Smooth muscle cell (in vitro differentiated cells): ENCODE measurements around the gene PPP1R13L. TPM values are rescaled to one million over a fixed set of nuclear protein-coding genes. Genes with fewer than 3 reads are reported as not detected.

Source experiments
- DNase-seq: peaks from one replicate; lab custom pipeline; 2025; ENCODE audit not compliant: unreplicated experiment; lab: John Stamatoyannopoulos, UW
- H2AFZ ChIP-seq: fragments of 200-600 bp; sonication (generic); 2 replicates; pipeline ENCODE4 v1.6.0; 2016; ENCODE audit warnings: antibody characterized with exemption, low read depth, mild to moderate bottlenecking
- H3F3A ChIP-seq: fragments of 200-600 bp; sonication (generic); 2 replicates; pipeline ENCODE4 v1.6.0; 2017; ENCODE audit warnings: antibody characterized with exemption, low read depth
- H3K27ac ChIP-seq: fragments of 200-600 bp; sonication (generic); 2 replicates; pipeline ENCODE4 v1.5.1; 2016; ENCODE audit warnings: low read depth, mild to moderate bottlenecking
- H3K27me3 ChIP-seq: fragments of 200-600 bp; sonication (generic); 2 replicates; pipeline ENCODE4 v1.6.1; 2016; ENCODE audit warnings: low read depth, mild to moderate bottlenecking
- H3K36me3 ChIP-seq: fragments of 200-600 bp; sonication (generic); 2 replicates; pipeline ENCODE4 v1.5.1; 2016; ENCODE audit warnings: low read depth
- H3K4me1 ChIP-seq: fragments of 200-600 bp; sonication (generic); 2 replicates; pipeline ENCODE4 v1.5.1; 2016; ENCODE audit warnings: low read depth
- H3K4me2 ChIP-seq: fragments of 200-600 bp; sonication (generic); 2 replicates; pipeline ENCODE4 v1.6.0; 2016; ENCODE audit warnings: mild to moderate bottlenecking
- H3K4me3 ChIP-seq: fragments of 200-600 bp; sonication (generic); 2 replicates; pipeline ENCODE4 v1.5.1; 2016; ENCODE audit warnings: mild to moderate bottlenecking
- H3K79me2 ChIP-seq: fragments of 200-600 bp; sonication (generic); 2 replicates; pipeline ENCODE4 v1.6.0; 2016; ENCODE audit warnings: low read depth, mild to moderate bottlenecking
- H3K9ac ChIP-seq: fragments of 200-600 bp; sonication (generic); 2 replicates; pipeline ENCODE4 v1.6.0; 2016; ENCODE audit warnings: low read depth
- H3K9me3 ChIP-seq: fragments of 200-600 bp; sonication (generic); replicated peaks from 2 replicates; pipeline ENCODE4 v1.5.1; 2016; ENCODE audit warnings: low read depth
- H4K20me1 ChIP-seq: fragments of 200-600 bp; sonication (generic); 2 replicates; pipeline ENCODE4 v1.6.0; 2016; ENCODE audit warnings: low read depth
- WGBS: methylation state at CpG from one replicate; pipeline ENCODE4 v1.1.7; 2016; ENCODE audit warnings: low lambda C conversion rate; 5-methylcytosine and 5-hydroxymethylcytosine counted together
- polyA plus RNA-seq: library from polyadenylated mRNA; unstranded; fragments of >200 nt; fragmentation: Nextera tagmentation; extraction: Ambion mirVana; gene quantifications from 2 replicates; pipeline ENCODE4 v1.2.1, GENCODE V29; 2016
- total RNA-seq: library from RNA; depleted of rRNA; stranded (reverse); fragments of >200 nt; gene quantifications from 2 replicates; pipeline ENCODE4 v1.2.3, GENCODE V29; 2014
- TF ChIP-seq, protein P1 (sequence below): fragments of 200-600 bp; sonication (generic); IDR thresholded peaks from 2 replicates; pipeline ENCODE4 v1.5.1; 2017; ENCODE audit warnings: borderline replicate concordance, mild to moderate bottlenecking, antibody characterized with exemption; ENCODE audit not compliant: insufficient read depth, poor library complexity, severe bottlenecking

PPP1R13L gene
- total and polyA plus RNA-seq, 2 experiments from 2014 or later, result 28.1 to 66.4 TPM

GRCh38 chr19:45450012-45450333 is 45.1 kb upstream of the PPP1R13L start:
- Histone ChIP-seq H3K4me3 (peak overlapping the region; percentile 61), H3K9ac (peak overlapping the region; percentile 98), H3K27me3 (no peaks in the 10 kb centered on the region), H3K36me3 (no peaks in the 10 kb centered on the region), H3F3A (peaks cover 10% of the 10 kb centered on the region), H3K4me1 (peaks cover 5% of the 10 kb centered on the region), H2AFZ (no peak overlapping the region), H3K27ac (peak overlapping the region; percentile 96), H3K79me2 (no peaks in the 10 kb centered on the region), H3K4me2 (peak overlapping the region; percentile 92), H3K9me3 (no peaks in the 10 kb centered on the region), H4K20me1 (no peaks in the 10 kb centered on the region)
- TF ChIP-seq, protein P1, sequence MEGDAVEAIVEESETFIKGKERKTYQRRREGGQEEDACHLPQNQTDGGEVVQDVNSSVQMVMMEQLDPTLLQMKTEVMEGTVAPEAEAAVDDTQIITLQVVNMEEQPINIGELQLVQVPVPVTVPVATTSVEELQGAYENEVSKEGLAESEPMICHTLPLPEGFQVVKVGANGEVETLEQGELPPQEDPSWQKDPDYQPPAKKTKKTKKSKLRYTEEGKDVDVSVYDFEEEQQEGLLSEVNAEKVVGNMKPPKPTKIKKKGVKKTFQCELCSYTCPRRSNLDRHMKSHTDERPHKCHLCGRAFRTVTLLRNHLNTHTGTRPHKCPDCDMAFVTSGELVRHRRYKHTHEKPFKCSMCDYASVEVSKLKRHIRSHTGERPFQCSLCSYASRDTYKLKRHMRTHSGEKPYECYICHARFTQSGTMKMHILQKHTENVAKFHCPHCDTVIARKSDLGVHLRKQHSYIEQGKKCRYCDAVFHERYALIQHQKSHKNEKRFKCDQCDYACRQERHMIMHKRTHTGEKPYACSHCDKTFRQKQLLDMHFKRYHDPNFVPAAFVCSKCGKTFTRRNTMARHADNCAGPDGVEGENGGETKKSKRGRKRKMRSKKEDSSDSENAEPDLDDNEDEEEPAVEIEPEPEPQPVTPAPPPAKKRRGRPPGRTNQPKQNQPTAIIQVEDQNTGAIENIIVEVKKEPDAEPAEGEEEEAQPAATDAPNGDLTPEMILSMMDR, result no peak
- WGBS, result 71% methylated on average over 5 of the region's 5 CpGs
- DNase-seq, result no peak

DNA sequence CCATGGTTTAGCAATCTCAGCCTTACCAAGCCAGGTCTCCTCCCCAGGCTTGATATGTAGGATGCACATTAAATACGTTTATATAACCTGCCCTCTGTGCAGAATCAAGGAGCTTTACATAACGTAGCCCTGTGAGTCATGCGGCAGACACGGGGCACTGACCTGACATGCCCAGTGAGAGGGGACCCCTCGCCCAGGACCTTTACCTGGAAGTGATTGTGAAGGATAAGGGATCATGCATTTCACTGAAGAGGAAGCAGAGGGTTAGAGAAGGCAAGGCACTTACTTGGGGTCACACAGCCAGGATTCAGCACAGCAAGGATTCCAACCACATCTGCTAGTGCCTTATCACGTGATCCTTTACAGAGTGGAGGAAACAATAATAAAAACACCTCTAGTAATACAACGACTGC is 44.0 kb upstream of the PPP1R13L start:
- peak overlapping the region; percentile 96 for H3K27ac ChIP-seq
- TF ChIP-seq, protein P1, result no peak
- H3K9ac ChIP-seq, result no peak overlapping the region
- H3K4me1 ChIP-seq, result peaks cover 10% of the 10 kb centered on the region
- peaks cover 10% of the 10 kb centered on the region for H3F3A ChIP-seq
- H2AFZ ChIP-seq, result no peak overlapping the region
- H3K27me3 ChIP-seq, result no peaks in the 10 kb centered on the region
- 69% methylated on average over 7 of the region's 7 CpGs for WGBS
- no peak overlapping the region for H3K4me2 ChIP-seq
- no peaks in the 10 kb centered on the region for H4K20me1 ChIP-seq
- H3K79me2 ChIP-seq, result no peaks in the 10 kb centered on the region
- no peaks in the 10 kb centered on the region for H3K9me3 ChIP-seq
- no peak overlapping the region for H3K4me3 ChIP-seq
- H3K36me3 ChIP-seq, result no peaks in the 10 kb centered on the region
- DNase-seq, result no peak

DNA sequence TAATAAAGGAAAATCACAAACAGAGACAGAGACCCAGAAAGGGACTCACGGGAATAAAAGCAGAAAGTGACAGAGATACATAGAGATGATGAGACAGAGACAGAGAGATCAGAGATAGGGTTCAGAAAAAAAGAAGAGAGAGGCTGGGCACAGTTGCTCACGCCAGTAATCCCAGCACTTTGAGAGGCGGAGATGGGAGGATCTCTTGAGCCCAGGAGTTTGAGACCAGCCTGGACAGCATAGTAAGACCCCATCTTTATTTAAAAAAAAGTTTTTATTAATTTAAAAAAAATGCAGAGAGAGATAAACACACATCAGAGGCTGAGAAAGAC is 43.5 kb upstream of the PPP1R13L start:
- H3K79me2 ChIP-seq, result no peaks in the 10 kb centered on the region
- WGBS, result 96% methylated on average over 3 of the region's 3 CpGs

DNA sequence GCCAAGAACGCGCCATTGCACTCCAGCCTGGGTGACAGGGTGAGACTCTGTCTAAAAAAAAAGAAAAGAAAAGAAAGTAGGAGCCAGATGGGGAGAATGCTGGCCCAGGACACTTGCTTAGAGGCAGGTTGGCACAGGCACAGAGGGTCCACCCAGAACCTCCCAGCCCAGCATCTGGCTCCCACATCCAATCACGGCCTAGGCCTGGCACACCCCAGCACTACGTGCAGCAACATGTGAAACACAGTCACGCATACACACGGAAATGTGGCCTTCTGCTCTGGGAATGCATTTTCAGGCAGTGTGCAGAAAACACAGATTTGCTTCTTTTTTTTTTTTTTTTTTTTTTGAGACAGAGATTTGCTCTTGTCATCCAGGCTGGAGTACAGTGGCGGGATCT is 42.1 kb upstream of the PPP1R13L start:
- Histone ChIP-seq H3K79me2 (no peaks in the 10 kb centered on the region), H3K27ac (peak overlapping the region; percentile 22), H3K9ac (no peak overlapping the region), H3K4me3 (no peak overlapping the region), H3K27me3 (no peaks in the 10 kb centered on the region), H4K20me1 (no peaks in the 10 kb centered on the region), H3K36me3 (no peaks in the 10 kb centered on the region), H3K4me1 (peaks cover 10% of the 10 kb centered on the region), H3F3A (peaks cover 14% of the 10 kb centered on the region), H3K4me2 (no peak overlapping the region), H2AFZ (no peak overlapping the region), H3K9me3 (no peaks in the 10 kb centered on the region)
- DNase-seq, result no peak
- TF ChIP-seq, protein P1, result no peak
- 88% methylated on average over 7 of the region's 7 CpGs for WGBS

More for the DNA sequence above, 43.5 kb upstream of the PPP1R13L start:
- Histone ChIP-seq H2AFZ (no peak overlapping the region), H3K4me1 (peaks cover 10% of the 10 kb centered on the region), H3K27me3 (no peaks in the 10 kb centered on the region), H3K36me3 (no peaks in the 10 kb centered on the region), H3F3A (peaks cover 10% of the 10 kb centered on the region), H3K4me2 (no peak overlapping the region), H3K27ac (no peak overlapping the region), H3K9ac (no peak overlapping the region), H3K9me3 (no peaks in the 10 kb centered on the region), H4K20me1 (no peaks in the 10 kb centered on the region), H3K4me3 (no peak overlapping the region)
- TF ChIP-seq, protein P1, result no peak
- DNase-seq, result no peak
